Daoy (cell line): Measurements from ENCODE around the gene CCDC74B. TPM values are rescaled to one million over a fixed set of nuclear protein-coding genes. Genes with fewer than 3 reads are reported as not detected.
"Not testable (repeated sequence)": the region's sequence is repeated elsewhere in the genome, so short reads cannot be mapped to it uniquely, and the experiment has no call there.

Experiments
- DNase-seq: peaks from one replicate; pipeline ENCODE4 v3.0.0-alpha.2; 2015; ENCODE audit warnings: low read depth
- total RNA-seq: library from RNA; depleted of rRNA; stranded (reverse); fragments of >200 nt; shearing (Covaris generic); gene quantifications from 2 replicates; pipeline ENCODE4 v1.2.3, GENCODE V29; 2014; rRNA removed

CCDC74B gene
- total RNA-seq, 1 experiment from 2014 or later, result 3.3 TPM

- not testable (repeated sequence) for DNase-seq
Observed at GRCh38 chr2:130102597-130103363, 42.1 kb downstream of the CCDC74B start.

Other genes starting within 250 kb of the CCDC74B start
- not detected in 2 replicates for gene RAB6C, start 165.4 kb downstream of the CCDC74B start, total RNA-seq
- 4.0 and 5.4 TPM in 2 replicates for gene POTEF, start 15.9 kb downstream of the CCDC74B start, total RNA-seq
- 23.5 and 28.9 TPM in 2 replicates for gene SMPD4, start 36.5 kb upstream of the CCDC74B start, total RNA-seq
- 130 and 152 TPM in 2 replicates for gene MZT2B, start 37.1 kb upstream of the CCDC74B start, total RNA-seq
- 1.0 and 3.5 TPM in 2 replicates for gene TUBA3E, start 53.3 kb upstream of the CCDC74B start, total RNA-seq
- gene IMP4, start 197.8 kb upstream of the CCDC74B start, total RNA-seq, result 294 and 327 TPM in 2 replicates
- gene PTPN18, start 210.9 kb upstream of the CCDC74B start, total RNA-seq, result 7.1 and 18.0 TPM in 2 replicates